Subcutaneous adipose tissue (tissue), 4 donors: ENCODE results near the gene UBASH3B. TPM values are rescaled to one million over a fixed set of nuclear protein-coding genes. Genes with fewer than 3 reads are reported as not detected.

Experiments used
- total RNA-seq, 4 donors: library from RNA; depleted of rRNA; stranded (reverse); fragments of >200 nt; gene quantifications; one replicate each; pipeline ENCODE4 v1.1.0, GENCODE V29; 2016
- TF ChIP-seq, protein P1 (sequence below): fragments of 450-650 bp; IDR thresholded peaks from one replicate; pipeline ENCODE4 v1.5.1; 2016; ENCODE audit warnings: low read depth, mild to moderate bottlenecking, control low read depth, antibody characterized with exemption, moderate library complexity

The UBASH3B gene
- total RNA-seq, 4 donors from 2014 or later = 2.4 to 15.3 (median 7.1) TPM

DNA sequence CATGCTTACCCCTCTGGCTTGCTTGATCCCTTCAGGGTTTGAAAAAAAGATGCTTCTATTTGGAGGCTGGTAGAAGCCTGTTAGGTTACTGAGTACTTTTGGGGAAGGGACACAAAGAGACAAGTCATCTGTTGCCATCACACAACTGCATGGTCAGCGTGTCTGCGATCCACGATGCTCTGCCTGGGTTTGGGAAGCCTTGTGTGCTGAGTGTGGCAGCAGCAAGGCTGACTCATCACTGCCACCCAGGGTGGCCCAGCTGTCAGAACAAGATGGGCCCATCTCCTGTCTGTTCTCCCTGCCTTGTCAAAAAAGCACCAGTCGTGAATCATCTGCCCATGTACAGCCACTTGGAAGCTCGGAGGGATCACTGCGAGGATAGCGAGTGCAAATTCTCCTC, 26.2 kb downstream of the UBASH3B start:
- TF ChIP-seq, protein P1, sequence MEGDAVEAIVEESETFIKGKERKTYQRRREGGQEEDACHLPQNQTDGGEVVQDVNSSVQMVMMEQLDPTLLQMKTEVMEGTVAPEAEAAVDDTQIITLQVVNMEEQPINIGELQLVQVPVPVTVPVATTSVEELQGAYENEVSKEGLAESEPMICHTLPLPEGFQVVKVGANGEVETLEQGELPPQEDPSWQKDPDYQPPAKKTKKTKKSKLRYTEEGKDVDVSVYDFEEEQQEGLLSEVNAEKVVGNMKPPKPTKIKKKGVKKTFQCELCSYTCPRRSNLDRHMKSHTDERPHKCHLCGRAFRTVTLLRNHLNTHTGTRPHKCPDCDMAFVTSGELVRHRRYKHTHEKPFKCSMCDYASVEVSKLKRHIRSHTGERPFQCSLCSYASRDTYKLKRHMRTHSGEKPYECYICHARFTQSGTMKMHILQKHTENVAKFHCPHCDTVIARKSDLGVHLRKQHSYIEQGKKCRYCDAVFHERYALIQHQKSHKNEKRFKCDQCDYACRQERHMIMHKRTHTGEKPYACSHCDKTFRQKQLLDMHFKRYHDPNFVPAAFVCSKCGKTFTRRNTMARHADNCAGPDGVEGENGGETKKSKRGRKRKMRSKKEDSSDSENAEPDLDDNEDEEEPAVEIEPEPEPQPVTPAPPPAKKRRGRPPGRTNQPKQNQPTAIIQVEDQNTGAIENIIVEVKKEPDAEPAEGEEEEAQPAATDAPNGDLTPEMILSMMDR = no peak

- TF ChIP-seq, protein P1 = no peak
Observed at GRCh38 chr11:122682464-122682863, 26.9 kb downstream of the UBASH3B start.

- TF ChIP-seq, protein P1 = no peak
Observed at GRCh38 chr11:122685041-122685440, 29.5 kb downstream of the UBASH3B start.

DNA sequence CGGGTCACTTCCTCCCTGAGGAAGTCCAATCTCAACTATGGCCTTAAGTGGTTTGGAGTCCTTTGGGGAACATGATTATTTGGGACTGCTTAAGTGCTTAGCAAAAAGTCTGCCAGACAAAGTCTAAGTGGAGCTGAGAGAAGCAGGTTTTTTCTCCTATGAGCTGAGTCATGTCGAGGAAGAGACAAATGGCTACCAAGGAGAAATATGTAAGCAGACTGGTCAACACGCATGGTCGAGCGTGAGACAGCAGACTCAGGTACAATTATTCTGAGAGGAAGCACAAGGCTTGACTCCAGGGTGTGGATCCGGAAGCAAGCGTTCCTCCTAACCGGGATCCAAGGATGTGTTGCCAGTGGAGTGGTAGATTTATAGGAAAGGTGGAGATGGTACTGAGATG, 30.6 kb downstream of the UBASH3B start:
- TF ChIP-seq, protein P1 = no peak

DNA sequence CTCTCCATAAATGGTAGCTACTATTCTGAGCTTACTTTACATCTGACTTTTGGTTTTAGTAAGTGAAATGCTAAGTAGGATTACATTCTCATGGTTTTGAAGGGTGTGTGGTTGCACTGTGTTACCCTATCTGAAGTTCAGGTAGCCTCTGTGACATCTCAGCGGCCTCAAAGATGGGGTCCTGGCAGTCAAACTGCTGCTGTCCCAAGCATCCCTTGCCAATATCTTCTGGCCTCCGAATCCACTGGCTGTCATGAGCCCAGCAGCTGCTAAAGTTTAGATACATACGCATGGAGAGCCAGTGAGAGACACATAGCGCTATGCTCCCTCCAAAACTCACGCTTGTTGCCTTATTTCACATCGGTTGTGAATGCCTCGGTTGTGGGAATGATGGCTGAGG, 34.9 kb downstream of the UBASH3B start:
- TF ChIP-seq, protein P1 = no peak

GRCh38 chr11:122690801-122691548, 35.5 kb downstream of the UBASH3B start:
- TF ChIP-seq, protein P1 = no peak

DNA sequence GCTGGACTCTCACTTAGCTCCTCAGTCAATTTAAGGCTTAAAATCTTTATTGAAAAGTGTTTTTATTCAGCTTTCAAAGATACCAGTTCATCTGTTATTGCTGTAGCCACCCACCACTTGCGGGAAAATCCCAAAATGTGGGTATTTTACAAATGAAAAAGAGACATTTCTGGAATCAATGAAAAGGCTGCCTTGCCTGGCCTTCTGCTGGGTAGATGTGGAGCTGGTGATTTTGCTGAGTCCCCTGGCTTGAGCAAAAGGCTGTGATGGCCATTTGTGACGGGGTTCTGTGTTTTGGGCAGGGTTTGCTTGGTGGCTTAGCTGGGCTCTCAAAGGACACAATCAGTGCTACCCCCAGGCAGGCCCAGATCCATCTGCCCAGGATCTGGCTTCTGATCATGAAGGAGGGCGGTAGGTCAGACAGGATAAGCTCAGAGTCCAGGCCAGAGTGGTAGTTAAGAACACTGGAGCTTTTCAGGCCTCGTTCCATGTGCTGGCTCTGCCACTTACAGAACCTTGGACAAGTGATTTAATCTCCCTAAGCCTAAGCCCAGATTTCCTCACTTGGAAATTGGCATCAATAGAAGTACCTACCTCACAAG, 36.1 kb downstream of the UBASH3B start:
- TF ChIP-seq, protein P1 = no peak
